Activated naive CD4-positive, alpha-beta T cell treated with anti-CD3 and anti-CD28 coated beads, Interleukin-2, amount 50 U/mL, for 16 hours (primary cell): Measurements from ENCODE around the gene SPRED2.

Source experiments
- DNase-seq: peaks from one replicate; pipeline ENCODE4 v3.0.0-alpha.2; 2020

The SPRED2 gene

GRCh38 chr2:65382776-65383357, 49.5 kb downstream of the SPRED2 start:
- DNase-seq, result peak; percentile 80

- no peak for DNase-seq
Measured at GRCh38 chr2:65382323-65382722, 50.1 kb downstream of the SPRED2 start.

- no peak for DNase-seq
Measured at GRCh38 chr2:65381607-65382051, 50.8 kb downstream of the SPRED2 start.

- DNase-seq, result no peak
Measured at GRCh38 chr2:65380255-65380654, 52.1 kb downstream of the SPRED2 start.

- no peak for DNase-seq
Measured at GRCh38 chr2:65379721-65380171, 52.7 kb downstream of the SPRED2 start.

GRCh38 chr2:65379223-65379622, 53.2 kb downstream of the SPRED2 start:
- no peak for DNase-seq

- DNase-seq, result no peak
Measured at GRCh38 chr2:65378290-65378689, 54.1 kb downstream of the SPRED2 start.

- DNase-seq, result no peak
Measured at GRCh38 chr2:65377556-65378192, 54.7 kb downstream of the SPRED2 start.

GRCh38 chr2:65375723-65376122, 56.7 kb downstream of the SPRED2 start:
- DNase-seq, result no peak

- DNase-seq, result no peak
Measured at GRCh38 chr2:65374999-65375398, 57.4 kb downstream of the SPRED2 start.

- no peak for DNase-seq
Measured at GRCh38 chr2:65374575-65374974, 57.8 kb downstream of the SPRED2 start.

- DNase-seq, result no peak
Measured at GRCh38 chr2:65373365-65373918, 59.0 kb downstream of the SPRED2 start.

GRCh38 chr2:65372619-65373018, 59.8 kb downstream of the SPRED2 start:
- DNase-seq, result no peak

GRCh38 chr2:65371074-65371434, 61.3 kb downstream of the SPRED2 start:
- no peak for DNase-seq

- DNase-seq, result no peak
Measured at GRCh38 chr2:65370387-65371073, 61.9 kb downstream of the SPRED2 start.

GRCh38 chr2:65369980-65370379, 62.4 kb downstream of the SPRED2 start:
- no peak for DNase-seq

- no peak for DNase-seq
Measured at GRCh38 chr2:65369574-65369973, 62.8 kb downstream of the SPRED2 start.

GRCh38 chr2:65368468-65368867, 63.9 kb downstream of the SPRED2 start:
- DNase-seq, result no peak

GRCh38 chr2:65367524-65367923, 64.9 kb downstream of the SPRED2 start:
- DNase-seq, result no peak

- DNase-seq, result no peak
Measured at GRCh38 chr2:65366595-65367125, 65.7 kb downstream of the SPRED2 start.

- DNase-seq, result no peak
Measured at GRCh38 chr2:65364986-65365733, 67.2 kb downstream of the SPRED2 start.

- DNase-seq, result no peak
Measured at GRCh38 chr2:65363879-65364666, 68.3 kb downstream of the SPRED2 start.
